H1 (cell line): ENCODE results near the gene KCNA10. TPM values are rescaled to one million over a fixed set of nuclear protein-coding genes. Genes with fewer than 3 reads are reported as not detected.

Source experiments
- CTCF ChIA-PET: fragments of 300-600 bp; sonication (Branson Sonifier 250); formaldehyde crosslinking; loops from one replicate; lab custom pipeline; 2021; ENCODE audit not compliant: partially characterized antibody; lab: Charles Lee
- POLR2A ChIA-PET: fragments of 300-600 bp; sonication (Branson Sonifier 250); formaldehyde crosslinking; loops from one replicate; lab custom pipeline; 2021; ENCODE audit warnings: inconsistent platforms; ENCODE audit not compliant: partially characterized antibody; lab: Charles Lee
- DNase-seq, 2 experiments: peaks; one replicate each; pipeline versions ENCODE4 v3.0.0 to v3.0.0-alpha.2; 2010 to 2022; ENCODE audit warnings: low spot score in 2 of 2, low read depth in 1 of 2, mixed read lengths in 1 of 2
- FAIRE-seq: peaks from 2 replicates; lab custom pipeline; 2011; peaks lifted over from hg19 to GRCh38; lab: Jason Lieb, UNC
- H2AFZ ChIP-seq: 2 replicates; pipeline ENCODE4 v1.8.1; 2012; ENCODE audit warnings: low read length, inconsistent platforms
- H2AK5ac ChIP-seq: 2 replicates; pipeline ENCODE4 v1.6.1; 2013; ENCODE audit warnings: low read depth, low read length
- H2BK120ac ChIP-seq: replicated peaks from 2 replicates; pipeline ENCODE3; 2013; ENCODE audit warnings: low read depth, low read length, inconsistent platforms
- H2BK12ac ChIP-seq: 2 replicates; pipeline ENCODE4 v1.6.1; 2013; ENCODE audit warnings: low read depth, low read length
- H2BK15ac ChIP-seq: 2 replicates; pipeline ENCODE4 v1.6.1; 2013; ENCODE audit warnings: low read length
- H2BK20ac ChIP-seq: 2 replicates; pipeline ENCODE4 v1.6.1; 2013; ENCODE audit warnings: low read length
- H2BK5ac ChIP-seq: 2 replicates; pipeline ENCODE4 v1.6.1; 2013; ENCODE audit warnings: low read depth, low read length
- H3K14ac ChIP-seq: 2 replicates; pipeline ENCODE4 v1.6.1; 2013; ENCODE audit warnings: inconsistent platforms; ENCODE audit not compliant: insufficient read length
- H3K18ac ChIP-seq: 2 replicates; pipeline ENCODE4 v1.6.1; 2013; ENCODE audit warnings: low read length; ENCODE audit errors: extremely low read depth
- H3K23ac ChIP-seq: 2 replicates; pipeline ENCODE4 v1.6.1; 2013; ENCODE audit warnings: inconsistent platforms; ENCODE audit not compliant: insufficient read length
- H3K23me2 ChIP-seq: 2 replicates; pipeline ENCODE4 v1.6.1; 2013; ENCODE audit warnings: low read depth, low read length
- H3K27ac ChIP-seq: 2 replicates; pipeline ENCODE4 v1.6.1; 2011; ENCODE audit warnings: low read depth, low read length, inconsistent platforms
- H3K27me3 ChIP-seq, 4 experiments: replicated peaks in 1 of 4; 1 replicate in 1 of 4; 2 replicates in 3 of 4; pipeline versions ENCODE4 v1.6.1 to v1.8.1; 2011 to 2013; ENCODE audit warnings: low read length in 3 of 4, mild to moderate bottlenecking in 3 of 4, inconsistent platforms in 2 of 4, mixed read lengths in 2 of 4, moderate library complexity in 1 of 4; ENCODE audit not compliant: control insufficient read depth in 3 of 4, insufficient read depth in 3 of 4; ENCODE audit errors: extremely low read depth in 1 of 4
- H3K36me3 ChIP-seq, 4 experiments: 2 replicates each; pipeline versions ENCODE4 v1.6.1 to v1.8.1; 2011 to 2013; ENCODE audit warnings: mild to moderate bottlenecking in 4 of 4, low read length in 3 of 4, moderate library complexity in 2 of 4, control low read depth in 1 of 4, inconsistent platforms in 1 of 4; ENCODE audit not compliant: insufficient read depth in 4 of 4, control insufficient read depth in 2 of 4
- H3K4ac ChIP-seq: replicated peaks from 2 replicates; pipeline ENCODE3; 2013; ENCODE audit warnings: low read length, low read depth, mixed read lengths, inconsistent platforms; ENCODE audit not compliant: insufficient read length
- H3K4me1 ChIP-seq, 4 experiments: replicated peaks in 1 of 4; 1 replicate in 1 of 4; 2 replicates in 3 of 4; pipeline versions ENCODE4 v1.6.1 to v1.8.1; 2011 to 2013; ENCODE audit warnings: low read length in 3 of 4, inconsistent platforms in 2 of 4, mixed read lengths in 1 of 4; ENCODE audit not compliant: insufficient read depth in 4 of 4, control insufficient read depth in 3 of 4
- H3K4me2 ChIP-seq, 2 experiments: 2 replicates each; pipeline versions ENCODE4 v1.6.1 to v1.8.1; 2011 to 2013; ENCODE audit warnings: low read depth in 2 of 2, low read length in 2 of 2, control low read depth in 1 of 2, inconsistent platforms in 1 of 2, mild to moderate bottlenecking in 1 of 2; ENCODE audit not compliant: insufficient read depth in 1 of 2
- H3K4me3 ChIP-seq, 4 experiments: fragments of 200-600, 300-600 bp in 1 of 4; sonication (generic), shearing (Covaris generic), sonication (Bioruptor Twin) in 1 of 4; 2 replicates each; pipeline versions ENCODE4 v1.5.1 to v1.8.1; 2011 to 2016; ENCODE audit warnings: low read length in 4 of 4, low read depth in 3 of 4, control low read depth in 2 of 4, inconsistent platforms in 2 of 4, mild to moderate bottlenecking in 2 of 4, mixed read lengths in 1 of 4, moderate library complexity in 1 of 4; ENCODE audit not compliant: insufficient read depth in 2 of 4; ENCODE audit errors: extremely low read depth in 1 of 4
- H3K56ac ChIP-seq: replicated peaks from 2 replicates; pipeline ENCODE3; 2013; ENCODE audit warnings: low read depth, mild to moderate bottlenecking, mixed read lengths, low read length, inconsistent platforms; ENCODE audit not compliant: insufficient read length
- H3K79me1 ChIP-seq: 2 replicates; pipeline ENCODE4 v1.6.1; 2013; ENCODE audit warnings: low read depth, low read length, control low read depth
- H3K79me2 ChIP-seq, 2 experiments: 2 replicates each; pipeline versions ENCODE4 v1.6.1 to v1.8.1; 2012 to 2013; ENCODE audit warnings: low read length in 2 of 2, mild to moderate bottlenecking in 2 of 2, inconsistent platforms in 1 of 2; ENCODE audit not compliant: insufficient read depth in 2 of 2, control insufficient read depth in 1 of 2
- H3K9ac ChIP-seq, 4 experiments: replicated peaks in 1 of 4; 1 replicate in 1 of 4; 2 replicates in 3 of 4; pipeline versions ENCODE4 v1.6.1 to v1.8.1; 2011 to 2013; ENCODE audit warnings: low read depth in 3 of 4, low read length in 3 of 4, control low read depth in 2 of 4, mild to moderate bottlenecking in 2 of 4, moderate library complexity in 2 of 4, inconsistent platforms in 1 of 4; ENCODE audit errors: extremely low read depth in 1 of 4
- H3K9me3 ChIP-seq, 2 experiments: 2 replicates each; pipeline versions ENCODE4 v1.6.1 to v1.8.1; 2012 to 2013; ENCODE audit warnings: mild to moderate bottlenecking in 2 of 2, moderate library complexity in 2 of 2, control low read depth in 1 of 2, inconsistent platforms in 1 of 2, low read depth in 1 of 2, low read length in 1 of 2, mixed read lengths in 1 of 2; ENCODE audit not compliant: insufficient read depth in 2 of 2
- H4K20me1 ChIP-seq, 2 experiments: replicated peaks in 1 of 2; 2 replicates each; pipeline versions ENCODE3 to v1.8.1; 2011 to 2013; ENCODE audit warnings: inconsistent platforms in 2 of 2, low read length in 2 of 2, mild to moderate bottlenecking in 1 of 2; ENCODE audit not compliant: insufficient read depth in 2 of 2, control insufficient read depth in 1 of 2
- H4K5ac ChIP-seq: 2 replicates; pipeline ENCODE4 v1.6.1; 2013; ENCODE audit warnings: low read length, low read depth, mixed read lengths, inconsistent platforms; ENCODE audit not compliant: insufficient read length
- H4K8ac ChIP-seq: 2 replicates; pipeline ENCODE4 v1.8.0; 2013; ENCODE audit warnings: mild to moderate bottlenecking, moderate library complexity, low read length, inconsistent platforms; ENCODE audit not compliant: insufficient read depth; ENCODE audit errors: extremely low read depth
- H4K91ac ChIP-seq: replicated peaks from 2 replicates; pipeline ENCODE3; 2013; ENCODE audit warnings: low read length, mixed read lengths, inconsistent platforms; ENCODE audit not compliant: insufficient read length
- CREB1 ChIP-seq: IDR thresholded peaks from 2 replicates; pipeline ENCODE4 v1.6.1; 2012; ENCODE audit warnings: inconsistent platforms
- KDM1A ChIP-seq: fragments of 200-600, 300-600 bp; sonication (generic); IDR thresholded peaks from 2 replicates; pipeline ENCODE4 v1.7.1; 2016; ENCODE audit warnings: mild to moderate bottlenecking, low read length, borderline replicate concordance
- whole genome bisulfite sequencing, 2 experiments: shearing (Covaris generic) in 1 of 2; methylation state at CpG; one replicate each; pipeline versions ENCODE4 v1.1.6 to v1.1.7; 2013 to 2015; ENCODE audit warnings: low lambda C conversion rate in 2 of 2, mixed read lengths in 2 of 2, inconsistent platforms in 1 of 2, low coverage in 1 of 2, missing lambda C conversion rate in 1 of 2; ENCODE audit not compliant: insufficient replicate concordance in 2 of 2, insufficient coverage in 1 of 2, insufficient read length in 1 of 2; ENCODE audit errors: extremely low coverage in 1 of 2, missing lambda C conversion rate in 1 of 2; 5-methylcytosine and 5-hydroxymethylcytosine counted together
- polyA plus RNA-seq, 7 experiments: library from polyadenylated mRNA; depleted of rRNA in 3 of 7; stranded (reverse) in 5 of 7; unstranded in 2 of 7; fragments of >200 nt in 5 of 7; fragments of 200-250 nt in 2 of 7; gene quantifications; 1 replicate in 5 of 7; 2 replicates in 1 of 7; 4 replicates in 1 of 7; pipeline versions ENCODE4 v1.2.1 to v1.2.3, GENCODE V29; 2011 to 2013; ENCODE audit warnings: missing spikeins in 2 of 7, mixed read lengths in 2 of 7
- total RNA-seq: library from RNA; stranded (reverse); fragmentation: NEBNext Ultra II Directional; extraction: Animal tissue kit (Norgen Biotek cat#: 25700); gene quantifications from 2 replicates; pipeline ENCODE4 v1.2.1, GENCODE V29; 2021

Gene KCNA10
- total and polyA plus RNA-seq, 2 of the 8 experiments (the other 6 are each of a cell fraction or from before 2014, with no cell fraction given) = not detected

DNA sequence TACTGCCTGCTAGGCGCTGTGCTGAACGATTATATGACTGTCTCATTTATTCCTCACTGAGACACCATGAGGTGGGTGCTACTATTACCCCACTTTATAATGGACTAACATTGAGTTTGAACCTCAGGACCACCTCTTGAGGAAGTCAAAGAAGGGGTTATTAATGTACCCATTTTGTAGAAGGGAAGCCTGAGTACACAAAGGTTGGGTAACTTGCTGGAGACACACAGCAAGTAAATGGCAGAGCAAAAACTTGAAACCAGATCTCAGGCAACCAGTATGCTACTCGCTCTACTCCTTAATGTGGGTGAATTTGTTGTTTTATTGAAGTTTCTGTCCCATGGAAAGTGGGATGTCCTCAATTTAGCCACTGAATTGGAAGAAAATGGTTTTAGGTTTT lies 30.1 kb downstream of the KCNA10 start:
- Histone ChIP-seq H4K91ac (no peak overlapping the region), H3K23me2 (no peaks in the 10 kb centered on the region), H3K79me2 (no peaks in the 10 kb centered on the region), H3K23ac (no peak overlapping the region), H4K8ac (no peak overlapping the region), H2AFZ (no peak overlapping the region), H3K4ac (no peak overlapping the region), H2BK20ac (no peak overlapping the region), H2BK12ac (no peak overlapping the region), H2BK120ac (no peak overlapping the region), H3K79me1 (no peaks in the 10 kb centered on the region), H3K18ac (no peak overlapping the region), H2AK5ac (no peak overlapping the region), H3K27ac (no peak overlapping the region), H3K4me3 (no peak overlapping the region), H3K4me1 (peaks cover 0 to 10% (median 0%) of the 10 kb centered on the region in 4 experiments; a peak in 1 of 7 replicates), H3K9ac (no peak overlapping the region), H4K20me1 (no peaks in the 10 kb centered on the region), H2BK15ac (no peak overlapping the region), H3K36me3 (no peaks in the 10 kb centered on the region), H3K27me3 (no peaks in the 10 kb centered on the region), H3K4me2 (no peak overlapping the region), H2BK5ac (no peak overlapping the region), H4K5ac (no peak overlapping the region), H3K14ac (no peak overlapping the region), H3K9me3 (no peaks in the 10 kb centered on the region), H3K56ac (no peak overlapping the region)
- ChIA-PET CTCF (interaction anchor here (0.9 to 1.1 kb wide), 2 partner anchors 67 to 281 kb away, joined by 3 to 4 read pairs; no protein-coding TSS in a partner anchor), POLR2A (no interaction called here)
- peak; percentile 20; the same call in 1 of the 2 replicates for TF ChIP-seq KDM1A
- no peak for TF ChIP-seq CREB1
- FAIRE-seq (no peak), DNase-seq (no peak)
- 58% methylated on average over 3 of the region's 3 CpGs; no CpG with 5 or more reads in 1 of the 2 experiments for WGBS, 2 experiments
